NCI-H2171 (cell line): ENCODE data around the gene NT5E.

ENCODE experiments used
- DNase-seq: peaks from one replicate; lab custom pipeline; 2025; lab: John Stamatoyannopoulos, UW

NT5E gene

DNA sequence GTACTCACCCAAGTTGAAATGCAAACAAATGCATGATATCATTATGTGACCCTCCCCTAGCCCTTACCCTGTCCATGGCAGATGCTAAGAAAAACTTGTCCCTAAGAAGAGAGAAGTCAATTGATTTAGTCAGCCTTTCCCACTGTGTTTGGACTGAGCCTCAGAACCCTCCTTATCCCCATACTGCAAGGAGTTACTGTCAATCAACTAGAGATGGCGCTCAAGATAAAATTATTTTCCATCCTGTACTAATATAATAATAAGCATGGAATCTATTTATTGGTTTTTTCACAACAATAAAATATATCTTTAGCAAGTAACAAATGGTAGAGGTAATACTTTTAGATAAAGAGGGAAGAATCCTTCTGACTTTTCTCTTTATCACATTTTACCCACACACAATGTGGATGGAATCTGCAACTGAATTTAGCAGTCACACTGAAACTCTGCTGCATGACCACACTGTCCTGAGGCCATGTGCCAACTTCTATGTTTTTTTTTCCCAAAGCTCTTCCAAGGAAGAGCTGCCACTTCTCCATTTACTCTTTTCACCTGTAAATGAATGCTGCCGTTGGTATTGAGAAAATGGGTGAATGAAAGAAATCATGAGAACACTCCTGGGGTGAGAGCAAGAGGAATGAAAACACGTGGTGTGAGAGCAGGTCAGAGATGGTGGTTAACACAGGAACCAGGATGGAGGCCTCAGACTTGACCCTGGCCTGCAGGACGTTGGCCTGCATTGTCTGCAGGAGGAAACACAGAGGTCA lies 10.5 kb downstream of the NT5E start:
- no peak for DNase-seq

DNA sequence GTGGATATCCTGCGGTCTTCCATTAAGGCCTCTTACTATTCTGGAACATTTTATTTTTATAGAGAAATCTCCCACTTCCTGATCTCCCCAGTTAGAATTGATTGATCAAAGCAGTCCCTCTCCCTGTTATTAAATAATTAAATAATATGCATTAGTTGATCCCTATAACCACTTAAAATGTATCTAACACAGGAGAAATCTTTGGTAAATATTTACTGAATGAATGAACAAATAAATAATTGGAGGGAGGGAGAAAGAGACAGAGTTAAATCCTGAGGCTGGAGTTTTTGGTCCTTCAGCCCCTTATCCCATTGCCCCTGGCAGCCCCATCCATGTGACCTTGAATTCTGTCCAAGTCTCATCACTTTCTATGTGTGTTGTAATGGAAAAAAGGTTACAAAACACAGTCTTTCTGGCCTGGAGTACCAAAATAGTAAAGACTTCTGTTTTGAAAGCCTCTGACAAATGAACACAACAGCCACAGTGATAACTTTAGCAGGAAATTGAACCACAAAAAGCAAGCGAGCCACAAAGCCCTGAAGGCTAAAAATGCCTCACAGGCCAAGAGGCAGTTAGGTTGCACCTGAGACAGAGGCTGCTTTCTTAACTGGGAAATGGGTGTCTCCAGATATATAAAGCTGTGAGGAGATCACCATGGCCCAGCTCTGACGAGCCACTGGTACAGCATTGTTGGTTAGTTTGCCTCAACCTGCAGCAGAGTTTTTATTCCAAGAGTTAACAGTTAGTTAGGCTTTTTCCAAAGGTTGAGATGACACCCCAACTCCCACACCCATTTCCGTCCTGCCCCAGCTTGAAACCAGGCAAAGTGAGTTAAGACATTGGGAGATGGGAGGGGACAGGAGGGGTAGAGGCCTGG lies 11.3 kb downstream of the NT5E start:
- DNase-seq = no peak

DNA sequence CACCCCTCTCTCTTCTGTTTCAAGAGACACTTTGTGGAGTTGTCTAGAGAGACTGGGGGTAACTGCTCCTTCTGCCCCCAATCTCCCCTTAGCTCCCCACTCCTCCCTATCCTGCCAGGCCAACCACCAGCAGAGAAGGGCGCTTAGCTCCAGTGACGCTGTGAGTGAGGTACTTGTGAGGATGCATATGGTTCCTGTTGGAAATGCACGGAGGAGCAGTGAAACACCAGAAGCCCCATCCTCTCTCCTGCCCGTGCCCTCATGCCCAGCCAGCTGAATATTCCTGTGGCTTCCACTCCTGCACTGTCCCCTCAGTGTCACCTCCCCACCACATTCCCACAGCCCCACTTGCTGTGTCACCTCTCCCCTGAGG lies 11.9 kb downstream of the NT5E start:
- no peak for DNase-seq

DNA sequence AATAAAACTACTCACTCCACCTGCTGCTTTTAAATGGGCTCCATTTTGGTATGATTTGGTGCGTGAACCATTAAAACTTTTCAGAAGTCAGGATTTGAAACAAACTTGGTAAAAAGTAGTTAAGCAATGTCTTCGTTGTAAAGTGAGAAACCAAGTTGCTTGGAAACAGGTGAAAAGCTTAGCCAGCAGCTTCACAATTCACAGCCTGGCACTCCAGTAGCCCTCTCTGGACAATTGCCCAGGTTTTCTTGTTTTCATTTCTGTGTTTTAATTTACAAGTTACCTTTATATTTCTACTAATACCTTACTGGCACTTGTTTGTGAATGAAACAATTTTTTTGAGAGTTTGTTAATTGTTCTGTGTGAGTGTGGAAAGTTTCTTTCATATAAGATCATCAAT lies 12.8 kb downstream of the NT5E start:
- DNase-seq = no peak

DNA sequence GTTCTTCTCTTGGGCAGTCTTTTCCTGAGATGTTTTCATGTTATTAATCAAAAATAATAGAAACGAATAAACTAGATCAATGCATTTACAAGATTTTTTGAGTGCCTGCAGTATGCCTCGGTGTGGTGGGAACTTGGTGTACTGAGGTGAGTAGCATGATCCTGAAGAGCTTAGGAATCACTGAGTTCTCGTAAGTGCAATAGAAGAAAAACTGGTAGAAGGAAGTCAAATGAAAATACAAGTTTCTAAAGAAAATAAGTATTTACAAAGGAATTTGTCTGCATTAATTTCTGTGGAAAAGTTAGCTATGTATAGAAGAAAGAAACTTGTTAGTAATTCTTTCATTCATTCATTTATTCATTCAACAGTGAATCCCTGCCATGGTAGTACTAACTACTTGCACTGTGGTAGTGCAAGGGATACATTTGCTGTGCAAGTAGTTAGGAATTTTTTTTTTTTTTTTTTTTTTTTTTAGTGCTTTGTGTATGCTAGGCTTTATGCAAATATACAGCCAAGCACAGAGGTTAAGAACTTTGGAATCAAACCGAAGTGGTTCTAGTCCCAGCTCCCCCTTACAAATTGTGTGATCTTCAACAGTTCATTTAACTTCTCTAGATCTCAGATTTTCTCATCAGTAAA lies 13.9 kb downstream of the NT5E start:
- no peak for DNase-seq

DNA sequence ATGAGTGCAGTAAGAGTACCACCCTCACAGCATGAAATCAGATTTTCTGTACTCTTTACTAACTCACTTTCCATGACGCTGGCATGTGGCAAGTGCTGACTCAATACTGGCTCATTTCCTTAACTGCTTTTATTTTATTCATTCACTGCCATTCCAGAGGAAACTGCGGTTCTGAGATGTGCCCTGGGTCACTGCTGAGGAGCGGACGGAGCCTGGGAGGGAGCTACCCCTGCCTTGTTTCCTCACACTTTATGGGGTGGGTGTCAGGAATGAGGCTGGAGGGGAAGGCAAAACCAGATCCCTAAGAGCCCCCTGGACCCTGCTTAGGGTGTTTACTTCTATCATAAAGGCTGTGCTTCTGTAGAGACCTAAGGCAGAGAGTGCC lies 14.4 kb downstream of the NT5E start:
- no peak for DNase-seq

DNA sequence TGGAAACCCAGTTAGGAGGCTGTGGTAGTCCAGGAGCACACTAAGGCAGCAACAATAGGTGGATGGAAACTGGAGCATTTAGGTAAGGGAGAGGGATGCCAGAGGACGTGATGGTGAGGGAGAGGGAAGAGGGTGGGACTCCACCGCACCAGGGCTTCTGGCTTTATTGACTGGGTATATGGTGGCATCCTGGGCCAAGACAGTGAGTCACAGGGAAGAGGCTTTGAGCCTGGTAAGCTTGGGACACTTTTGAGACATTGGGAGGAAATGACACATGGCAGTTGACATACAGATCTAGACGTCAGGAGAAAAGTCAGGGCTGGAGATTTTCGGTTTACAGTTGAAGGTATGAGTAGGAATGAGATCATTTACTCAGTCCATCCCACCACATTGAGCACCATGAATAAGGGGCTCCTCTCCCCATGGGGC lies 14.9 kb downstream of the NT5E start:
- DNase-seq = no peak

DNA sequence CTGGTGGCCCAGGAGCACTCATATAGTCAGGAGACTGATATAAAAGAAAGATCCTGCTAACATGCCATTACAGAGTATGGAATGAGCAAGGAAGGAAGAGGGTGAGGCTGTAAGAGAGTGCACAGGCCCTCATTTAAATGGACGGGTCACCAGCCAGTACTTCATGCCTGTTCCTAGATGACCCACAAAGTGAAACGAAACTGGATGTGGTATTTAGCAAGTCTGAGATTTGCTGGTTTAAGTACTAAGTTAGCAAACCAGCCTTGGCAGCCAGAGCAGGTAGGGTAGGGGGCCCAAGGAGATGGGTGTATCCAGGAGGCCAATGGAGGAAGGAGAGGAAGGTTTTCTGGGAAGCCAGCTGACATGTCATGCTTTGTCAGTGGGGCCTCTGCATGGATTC lies 15.9 kb downstream of the NT5E start:
- no peak for DNase-seq

DNA sequence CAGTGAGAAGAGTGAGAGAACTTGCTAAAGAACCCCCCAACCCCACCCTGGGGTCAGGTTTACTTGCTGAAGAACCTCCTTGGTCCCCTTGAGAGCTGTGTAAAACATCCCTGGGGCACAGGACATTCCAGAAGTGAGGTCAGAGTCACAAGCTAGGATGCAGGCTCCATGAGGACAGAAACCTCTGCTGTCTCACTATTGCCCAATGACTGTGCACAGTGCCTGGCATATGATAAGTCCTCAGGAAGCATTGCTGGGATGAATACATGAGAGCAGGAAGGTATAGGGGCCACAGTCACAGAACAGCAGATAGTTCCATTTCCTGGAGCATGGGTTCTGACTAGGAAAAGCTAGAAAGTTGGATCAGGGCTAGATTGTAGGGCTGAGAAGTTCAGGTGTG lies 18.4 kb downstream of the NT5E start:
- no peak for DNase-seq

DNA sequence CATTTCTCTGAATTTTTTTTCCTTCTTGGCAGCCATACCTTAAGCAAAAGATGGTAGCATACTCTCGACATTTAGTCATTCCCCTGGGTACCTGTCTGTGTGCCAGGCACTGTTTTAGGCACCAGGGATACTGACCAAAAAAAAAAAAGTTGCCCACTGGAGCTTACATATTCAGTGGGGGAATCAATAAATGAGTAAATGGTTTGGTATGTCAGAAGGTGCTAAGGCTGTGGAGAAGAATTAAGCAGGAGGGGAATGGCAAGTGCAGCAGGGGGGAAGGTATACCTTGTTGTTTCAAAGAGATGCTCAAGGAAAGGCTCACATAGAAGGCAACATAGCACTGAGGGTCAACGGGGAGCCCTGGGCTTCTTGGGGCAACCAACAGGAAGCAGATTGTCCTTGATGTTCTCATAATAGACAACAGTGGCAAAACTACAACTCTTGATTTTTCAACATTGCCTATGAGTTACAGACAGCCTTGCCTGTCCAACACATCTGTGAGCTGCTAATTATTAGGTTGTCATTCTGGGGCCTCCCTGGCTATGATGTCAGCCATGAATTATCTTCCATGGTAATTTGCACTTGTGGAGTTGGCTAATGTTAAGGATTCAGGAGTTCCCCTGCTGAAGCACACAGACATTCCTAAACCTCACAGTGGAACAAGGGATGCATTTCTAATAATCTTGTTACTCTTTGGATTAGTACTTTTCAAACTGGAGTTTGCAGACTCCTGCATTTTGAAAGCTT lies 19.6 kb downstream of the NT5E start:
- no peak for DNase-seq

DNA sequence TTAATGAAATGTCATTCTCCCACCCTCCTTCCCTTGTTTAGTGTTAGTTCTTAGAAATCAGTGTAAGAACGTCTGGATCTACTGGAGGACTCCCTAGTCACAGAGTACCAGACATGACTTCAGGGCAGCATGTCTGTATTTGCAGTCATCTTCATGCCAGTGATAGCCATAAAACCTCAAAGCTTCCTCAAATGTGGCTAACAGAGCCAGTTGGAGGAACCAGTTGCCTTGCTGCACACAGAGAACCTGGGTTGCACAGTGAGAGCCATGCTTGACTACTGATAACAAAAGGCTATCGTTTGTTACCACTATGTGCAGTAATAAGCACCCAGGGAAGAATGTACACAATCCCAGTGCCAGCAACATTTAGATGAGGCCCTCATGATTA lies 20.1 kb downstream of the NT5E start:
- DNase-seq = no peak

DNA sequence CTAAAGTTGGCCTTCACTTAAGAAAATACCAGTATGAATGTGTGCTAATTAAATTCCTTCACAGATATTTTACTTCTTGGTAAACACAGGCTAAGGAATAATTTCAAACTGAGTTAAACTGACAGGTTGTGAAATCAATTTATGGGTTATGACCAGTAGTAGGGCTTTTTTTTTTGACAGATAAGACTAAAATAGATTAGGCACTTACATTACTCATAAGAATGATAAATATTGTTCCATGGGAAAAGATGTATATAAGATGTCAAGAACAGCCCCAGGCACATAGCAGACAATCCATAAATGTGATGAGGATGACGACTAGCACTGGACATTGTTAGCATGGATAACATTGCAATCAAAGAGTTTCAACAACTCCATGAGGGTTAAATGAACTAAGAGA lies 22.9 kb downstream of the NT5E start:
- no peak for DNase-seq

DNA sequence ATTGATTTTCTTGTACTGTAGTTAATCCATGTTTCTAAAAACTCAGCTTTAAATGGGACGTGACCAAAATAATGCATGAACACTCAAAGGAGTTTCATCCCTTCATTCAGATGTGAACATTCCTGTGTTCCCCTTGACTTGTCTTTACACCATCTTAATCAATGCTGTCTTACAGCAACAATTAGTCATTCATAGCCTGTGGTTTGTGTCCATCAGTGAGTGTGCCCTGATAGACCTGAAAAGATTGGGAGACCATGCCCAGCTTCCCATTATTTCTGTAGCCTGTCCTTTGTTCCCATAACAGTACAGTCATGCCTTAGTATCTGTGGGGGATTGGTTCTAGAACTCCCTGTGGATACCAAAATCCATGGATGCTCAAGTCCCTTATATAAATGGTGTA lies 23.9 kb downstream of the NT5E start:
- DNase-seq = no peak

DNA sequence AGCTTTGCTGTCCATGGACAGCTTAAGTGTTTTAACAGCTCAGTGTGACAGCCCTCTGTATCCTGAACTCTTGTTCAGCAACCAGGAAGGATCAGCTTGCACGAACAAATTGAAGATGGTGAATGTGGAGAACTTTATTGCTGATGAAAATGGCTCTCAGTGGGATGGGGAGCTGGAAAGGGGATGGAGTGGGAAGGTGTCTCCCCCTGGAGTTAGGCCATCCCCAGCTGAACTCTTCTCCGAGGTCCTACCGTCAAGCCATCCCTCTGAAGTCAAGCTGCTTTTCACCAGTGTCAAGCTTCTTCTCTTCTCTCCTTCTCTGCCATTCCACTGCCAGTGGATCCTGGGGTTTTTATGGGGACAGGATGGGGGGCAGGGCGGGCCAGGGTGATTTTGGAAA lies 26.6 kb downstream of the NT5E start:
- no peak for DNase-seq

DNA sequence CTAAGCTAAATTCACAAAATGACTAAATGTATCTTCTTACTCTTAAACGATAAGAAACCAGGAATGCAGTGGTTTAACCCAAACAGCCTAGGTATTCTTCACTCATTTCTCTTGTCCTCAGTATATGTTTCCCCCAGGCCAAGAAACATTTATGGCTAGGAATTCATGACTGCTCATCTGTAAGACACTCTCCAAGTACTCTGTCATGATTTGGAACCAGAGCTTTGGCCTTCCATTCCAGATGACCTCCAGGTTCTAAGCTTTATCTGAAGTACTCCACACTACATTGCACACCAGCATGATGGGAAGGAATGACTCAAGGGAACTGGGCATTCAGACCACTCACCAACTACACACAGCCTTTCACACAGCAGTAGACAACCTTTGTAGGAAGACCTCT lies 29.3 kb downstream of the NT5E start:
- no peak for DNase-seq

DNA sequence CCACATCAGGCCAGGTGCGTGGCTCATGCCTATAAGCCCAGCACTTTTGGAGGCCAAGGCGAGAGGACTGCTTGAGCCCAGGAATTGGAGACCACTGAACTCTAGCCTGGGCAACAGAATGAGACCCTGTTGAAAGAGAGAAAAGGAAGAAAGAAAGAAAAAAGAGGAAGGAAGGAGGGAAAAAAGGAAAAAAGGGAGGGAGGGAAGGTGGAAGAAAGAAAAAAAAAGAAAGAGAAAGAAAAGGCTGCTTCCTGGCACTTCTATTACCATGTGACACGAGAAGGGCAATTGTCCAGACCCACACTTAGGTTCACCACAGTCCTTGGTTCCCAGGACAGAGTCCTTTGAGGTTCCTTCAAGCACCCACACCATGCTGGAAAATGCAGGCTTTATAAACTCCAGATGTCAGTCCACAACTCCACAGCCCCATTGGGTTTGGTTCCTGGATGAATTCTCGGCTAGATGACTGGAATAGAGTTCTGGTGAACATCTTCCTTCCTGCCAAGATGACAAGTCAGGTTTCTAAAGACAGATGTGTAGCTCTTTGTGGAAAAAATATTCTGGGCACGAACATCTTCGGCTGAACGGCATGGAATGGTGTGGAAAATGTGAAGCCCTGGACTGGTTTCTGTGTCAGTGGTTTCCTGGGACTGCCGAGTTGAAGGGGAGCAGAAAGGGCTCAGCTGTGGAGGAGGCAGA lies 32.5 kb downstream of the NT5E start:
- DNase-seq = no peak

DNA sequence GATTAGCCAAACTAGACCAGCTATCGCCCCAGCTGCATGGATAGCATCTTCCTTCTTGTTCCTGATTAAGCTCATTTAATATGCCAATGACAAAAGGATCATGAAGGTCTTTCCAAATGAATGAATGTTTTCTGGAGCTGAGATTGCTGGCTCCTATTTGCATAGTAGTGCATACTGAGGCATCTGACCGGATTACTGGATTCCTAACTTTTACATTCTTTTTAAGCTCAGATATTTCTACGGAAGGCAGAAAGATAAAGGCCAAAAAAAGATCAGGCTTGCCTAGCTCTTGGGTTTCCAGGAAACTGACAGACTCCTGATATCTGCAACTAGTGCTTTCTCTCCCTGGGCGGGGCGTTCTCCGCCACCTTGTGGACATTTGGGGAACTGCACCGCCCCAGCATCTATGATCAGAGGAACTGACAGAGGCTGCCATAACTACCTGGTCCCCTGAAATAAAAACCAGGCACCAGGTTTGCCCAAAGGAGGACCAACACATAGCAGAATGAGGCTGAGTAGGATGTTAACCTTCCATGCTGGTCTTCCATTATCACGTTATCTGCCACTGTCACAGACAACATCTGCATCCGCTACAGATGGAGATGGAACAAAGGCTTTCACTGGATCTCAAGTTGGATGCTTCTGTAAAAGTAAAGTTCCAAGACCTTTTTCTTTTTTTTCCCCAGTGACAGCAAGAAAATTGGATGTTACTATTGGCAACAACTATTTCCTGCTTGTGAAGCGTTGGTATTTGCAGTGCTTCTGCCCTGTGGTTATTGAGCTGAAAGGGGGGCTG lies 33.2 kb downstream of the NT5E start:
- peak; percentile 4 for DNase-seq

DNA sequence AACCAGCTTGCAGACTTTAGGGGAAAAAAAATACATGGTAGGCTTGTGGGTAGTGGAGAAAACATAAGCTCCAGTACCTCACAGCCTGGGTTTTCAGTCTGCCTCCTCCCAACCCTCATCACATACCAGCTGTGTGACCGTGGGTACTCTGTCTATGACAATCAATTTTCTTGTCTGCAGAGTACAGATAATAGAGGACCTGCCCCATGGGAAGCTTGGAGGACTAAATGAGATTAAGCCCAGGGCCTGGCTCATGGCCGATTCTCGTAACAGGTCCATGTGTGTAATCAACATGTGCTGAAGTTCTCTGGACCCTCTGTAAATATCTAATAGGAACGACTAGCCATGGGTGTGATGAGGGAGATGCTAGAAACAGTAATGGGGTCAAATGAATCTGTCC lies 34.0 kb downstream of the NT5E start:
- DNase-seq = no peak

DNA sequence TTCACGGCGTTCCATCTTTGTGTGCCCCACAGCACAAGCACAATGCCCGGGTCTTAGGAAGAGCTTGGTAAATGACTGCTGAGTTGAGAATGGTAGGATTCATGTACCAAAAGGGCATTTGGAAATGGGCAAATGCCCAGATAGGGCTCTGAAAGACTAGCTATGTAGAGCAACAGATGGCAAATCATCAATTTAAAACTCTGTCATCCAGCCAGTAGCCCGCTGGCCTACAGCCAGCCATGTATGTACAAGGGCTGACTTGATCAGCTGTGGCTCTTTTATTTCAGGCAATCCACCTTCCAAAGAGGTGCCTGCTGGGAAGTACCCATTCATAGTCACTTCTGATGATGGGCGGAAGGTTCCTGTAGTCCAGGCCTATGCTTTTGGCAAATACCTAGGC lies 35.1 kb downstream of the NT5E start:
- peak; percentile 51 for DNase-seq

DNA sequence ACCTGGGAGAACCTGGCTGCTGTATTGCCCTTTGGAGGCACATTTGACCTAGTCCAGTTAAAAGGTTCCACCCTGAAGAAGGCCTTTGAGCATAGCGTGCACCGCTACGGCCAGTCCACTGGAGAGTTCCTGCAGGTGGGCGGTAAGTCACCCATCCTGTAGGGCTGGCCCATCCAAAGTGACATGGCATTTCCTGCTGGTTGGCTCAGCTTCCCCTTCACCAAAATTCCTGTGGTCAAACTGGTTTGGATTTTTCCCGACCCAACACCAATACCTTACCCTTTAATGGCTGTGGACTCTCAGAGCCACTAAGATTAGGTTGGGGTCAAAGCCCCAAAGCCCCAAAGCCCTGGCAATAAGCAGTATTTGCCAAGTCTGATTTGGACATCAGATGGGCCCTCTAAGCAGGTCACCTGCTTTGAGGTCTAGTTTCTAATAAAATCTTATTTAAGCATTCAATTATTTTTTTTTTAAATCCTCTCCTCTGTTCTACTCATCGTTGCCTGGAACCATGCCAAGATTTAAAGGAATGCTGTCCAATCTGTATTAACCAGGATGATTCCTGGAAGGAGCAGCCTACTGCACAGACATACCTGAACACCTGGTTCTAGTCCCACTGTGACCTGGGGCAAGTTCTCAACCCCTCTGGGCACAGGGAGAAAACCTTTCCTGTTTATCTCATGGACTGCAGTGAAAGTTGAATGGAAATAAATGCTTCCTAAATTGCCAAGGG lies 40.8 kb downstream of the NT5E start:
- DNase-seq = no peak
